ENCODE results near the gene PLXNA4. TPM values are rescaled to one million over a fixed set of nuclear protein-coding genes. Genes with fewer than 3 reads are reported as not detected.

The PLXNA4 gene
- total and polyA plus RNA-seq, 9 of the 15 experiments (the other 6 are each of a cell fraction or from before 2014, with no cell fraction given) = under 0.01 to 0.09 TPM; not detected in 7

DNA sequence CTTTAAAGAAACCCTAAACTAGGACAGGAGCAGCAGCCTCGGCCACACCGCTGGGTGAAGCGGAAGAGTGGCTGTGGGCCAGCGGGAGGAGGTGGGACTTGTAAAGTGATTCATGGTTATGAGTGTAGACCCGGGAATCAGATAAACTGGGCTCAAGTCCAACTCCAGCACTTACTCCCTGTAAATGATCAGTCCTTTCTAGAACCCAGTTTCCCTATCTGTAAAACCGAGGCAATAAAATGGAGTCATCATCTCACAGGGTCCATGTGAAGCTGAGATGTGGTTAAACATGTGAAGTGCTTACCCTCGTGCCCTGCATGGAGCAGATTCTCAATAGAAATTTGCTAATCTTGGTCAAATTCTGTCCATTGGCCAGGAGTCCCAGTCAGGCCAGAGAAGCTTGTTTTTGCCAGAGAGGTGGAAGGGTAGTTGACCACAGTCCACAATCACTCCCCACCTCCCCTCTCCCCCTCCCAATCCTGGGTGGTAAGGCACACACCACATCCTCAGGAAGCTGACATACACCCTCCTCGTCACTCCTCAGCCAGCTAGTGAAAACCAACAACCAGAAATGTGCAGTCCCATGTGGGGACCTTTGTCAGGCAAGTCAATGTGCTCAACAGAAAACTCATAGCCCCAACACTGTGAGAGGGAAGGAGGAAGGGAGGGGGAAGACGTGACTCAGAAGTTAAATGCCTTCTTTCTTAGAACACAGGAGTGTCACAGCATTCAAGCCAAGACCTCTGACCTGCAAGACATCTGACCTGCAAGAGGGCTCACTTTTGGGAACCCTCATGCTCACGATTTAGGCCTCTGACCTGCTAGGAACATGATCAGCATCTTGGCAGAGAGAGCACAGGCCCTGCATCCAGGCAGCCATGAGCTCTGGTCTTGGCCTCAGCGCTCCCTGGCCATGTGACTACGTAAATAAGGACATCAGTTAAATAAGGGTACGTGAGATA, 145.1 kb downstream of the PLXNA4 start (continued):
- TF ChIP-seq GTF2F1 (IDR thresholded peaks at IDR 0.05; ENCODE audit: low read depth, low read length) (no peak), ELF1 (tag; IDR thresholded peaks at IDR 0.05) (no peak), RHOXF2B (CRISPR knock-in tag; conservative IDR thresholded peaks at IDR 0.05) (no peak), JUND (IDR thresholded peaks at IDR 0.05; ENCODE audit: borderline replicate concordance, low read depth, low read length) (no peak), JUND (tag; IDR thresholded peaks at IDR 0.05; ENCODE audit: borderline replicate concordance, low read depth, low read length) (peak; percentile 9; the same call in 1 of the 3 replicates), PTTG1 (tag; IDR thresholded peaks at IDR 0.05; ENCODE audit: low read depth) (no peak), SIX5 (IDR thresholded peaks at IDR 0.05; ENCODE audit: borderline replicate concordance in 1 of 2, insufficient read depth in 1 of 2, low read depth in 1 of 2, low read length in 2 of 2) (no peak), FOSL1 (tag; conservative IDR thresholded peaks at IDR 0.05) (peak; percentile 74)
- TF ChIP-seq, protein P1, sequence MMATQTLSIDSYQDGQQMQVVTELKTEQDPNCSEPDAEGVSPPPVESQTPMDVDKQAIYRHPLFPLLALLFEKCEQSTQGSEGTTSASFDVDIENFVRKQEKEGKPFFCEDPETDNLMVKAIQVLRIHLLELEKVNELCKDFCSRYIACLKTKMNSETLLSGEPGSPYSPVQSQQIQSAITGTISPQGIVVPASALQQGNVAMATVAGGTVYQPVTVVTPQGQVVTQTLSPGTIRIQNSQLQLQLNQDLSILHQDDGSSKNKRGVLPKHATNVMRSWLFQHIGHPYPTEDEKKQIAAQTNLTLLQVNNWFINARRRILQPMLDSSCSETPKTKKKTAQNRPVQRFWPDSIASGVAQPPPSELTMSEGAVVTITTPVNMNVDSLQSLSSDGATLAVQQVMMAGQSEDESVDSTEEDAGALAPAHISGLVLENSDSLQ (IDR thresholded peaks at IDR 0.05) = peak; percentile 89
